Sigmoid colon (tissue), 7 donors: ENCODE data around the gene ATP6V1G1. TPM values are rescaled to one million over a fixed set of nuclear protein-coding genes. Genes with fewer than 3 reads are reported as not detected.
A peak's percentile ranks its signal among the peaks of the same experiment; 100 is the strongest.

ENCODE experiments used
- DNase-seq: peaks from one replicate; pipeline ENCODE4 v3.0.0-alpha.2; 2019
- H3K27ac ChIP-seq, 4 donors: fragments of 200-600 bp; sonication (generic); one replicate each; pipeline ENCODE4 v1.5.1; 2016 to 2019; ENCODE audit warnings: mild to moderate bottlenecking in 1 of 4
- H3K27me3 ChIP-seq, 3 donors: fragments of 200-600 bp; sonication (generic); one replicate each; pipeline ENCODE4 v1.5.1; 2019; ENCODE audit warnings: mild to moderate bottlenecking in 1 of 3
- H3K36me3 ChIP-seq, 4 donors: fragments of 200-600 bp; sonication (generic); one replicate each; pipeline ENCODE4 v1.5.1; 2016 to 2019
- H3K4me1 ChIP-seq, 4 donors: fragments of 200-600 bp; sonication (generic); one replicate each; pipeline ENCODE4 v1.5.1; 2017 to 2019
- H3K4me3 ChIP-seq, 4 donors: fragments of 200-600 bp; sonication (generic); one replicate each; pipeline ENCODE4 v1.5.1; 2017 to 2019; ENCODE audit warnings: mild to moderate bottlenecking in 2 of 4, moderate library complexity in 1 of 4
- H3K9me3 ChIP-seq, 4 donors: fragments of 200-600 bp in 3 of 4; sonication (generic) in 3 of 4; one replicate each; pipeline versions ENCODE4 v1.5.1 to v1.6.1; 2013 to 2019
- CTCF ChIP-seq, 4 experiments: fragments of 450-650 bp in 3 of 4; fragments of 200-600 bp in 1 of 4; IDR thresholded peaks; one replicate each; pipeline ENCODE4 v1.5.1; 2016 to 2019; ENCODE audit warnings: antibody characterized with exemption in 4 of 4, mild to moderate bottlenecking in 3 of 4, moderate library complexity in 2 of 4
- EP300 ChIP-seq, 4 donors: sonication (generic); formaldehyde crosslinking; IDR thresholded peaks; one replicate each; pipeline ENCODE4 v1.6.1; 2017; ENCODE audit warnings: antibody characterized with exemption in 4 of 4
- POLR2A ChIP-seq, 2 donors: fragments of 450-650 bp; IDR thresholded peaks; one replicate each; pipeline ENCODE4 v1.6.1; 2016; ENCODE audit warnings: antibody characterized with exemption in 2 of 2, mild to moderate bottlenecking in 2 of 2, moderate library complexity in 2 of 2
- POLR2AphosphoS5 ChIP-seq, 4 donors: sonication (generic); formaldehyde crosslinking; IDR thresholded peaks; one replicate each; pipeline ENCODE4 v1.6.1; 2017; ENCODE audit warnings: antibody characterized with exemption in 4 of 4
- WGBS, 2 donors: extraction: QIAGEN DNeasy Blood & Tissue Kit; methylation state at CpG; one replicate each; pipeline ENCODE4 v1.1.7; 2013; 5-methylcytosine and 5-hydroxymethylcytosine counted together
- intact Hi-C: fragments of 100-400 bp; cut with DNase I; formaldehyde crosslinking; loops from one replicate; pipeline ENCODE4 v1.15.1; 2023
- polyA plus RNA-seq, 3 donors: library from polyadenylated mRNA; stranded (reverse); fragments of 200-250 nt; gene quantifications; one replicate each; pipeline ENCODE4 v1.2.3, GENCODE V29; 2013
- total RNA-seq, 4 donors: library from RNA; depleted of rRNA; stranded (reverse); fragments of >200 nt; gene quantifications; one replicate each; pipeline ENCODE4 v1.1.0, GENCODE V29; 2016
- donor health status: healthy with polysubstance abuse.
- donor health status: Bipolar disorder and iron deficiency.
- donor health status: healthy.

The ATP6V1G1 gene
- total and polyA plus RNA-seq, 7 donors, result 114 to 256 (median 176) TPM

GRCh38 chr9:114607671-114608524 lies 20.3 kb downstream of the ATP6V1G1 start:
- 74 to 89% methylated on average over 6 of the region's 6 CpGs for WGBS, 2 donors
- DNase-seq, result no peak
- Histone ChIP-seq H3K4me3 (no peak overlapping the region), H3K27me3 (no peaks in the 10 kb centered on the region), H3K27ac (no peak overlapping the region), H3K36me3 (no peaks in the 10 kb centered on the region), H3K4me1 (peaks cover 0 to 20% (median 16%) of the 10 kb centered on the region in 4 donors), H3K9me3 (no peaks in the 10 kb centered on the region)
- TF ChIP-seq EP300 (IDR thresholded peaks at IDR 0.05), result no peak
- TF ChIP-seq CTCF (IDR thresholded peaks at IDR 0.05), result no peak
- TF ChIP-seq POLR2A (IDR thresholded peaks at IDR 0.05), result no peak
- no peak for TF ChIP-seq POLR2AphosphoS5 (IDR thresholded peaks at IDR 0.05)
- intact Hi-C loops, result no loop called here

- intact Hi-C loops, result no loop called here
- Histone ChIP-seq H3K27ac (no peak overlapping the region), H3K27me3 (no peaks in the 10 kb centered on the region), H3K4me3 (no peak overlapping the region), H3K9me3 (no peaks in the 10 kb centered on the region), H3K4me1 (peaks cover 0 to 26% (median 21%) of the 10 kb centered on the region in 4 donors), H3K36me3 (no peaks in the 10 kb centered on the region)
- TF ChIP-seq POLR2A (IDR thresholded peaks at IDR 0.05) (no peak), CTCF (IDR thresholded peaks at IDR 0.05) (no peak), EP300 (IDR thresholded peaks at IDR 0.05) (no peak), POLR2AphosphoS5 (IDR thresholded peaks at IDR 0.05) (no peak)
- no peak for DNase-seq
- WGBS, 2 donors, result 90 to 94% methylated on average over 2 of the region's 2 CpGs
Measured at GRCh38 chr9:114608525-114608796, 20.9 kb downstream of the ATP6V1G1 start.

GRCh38 chr9:114611516-114612271 lies 24.1 kb downstream of the ATP6V1G1 start:
- intact Hi-C loops, result loop anchor here (1.0 kb wide), 2 partner anchors 24 to 123 kb away; partner anchors contain the start of gene ATP6V1G1
- peak overlapping the region; percentile 60 to 71 (median 65) for H3K4me3 ChIP-seq
- no peaks in the 10 kb centered on the region for H3K36me3 ChIP-seq
- H3K9me3 ChIP-seq, result no peaks in the 10 kb centered on the region
- TF ChIP-seq POLR2AphosphoS5 (IDR thresholded peaks at IDR 0.05) (peak in 1 of 4 donors; percentile 47), CTCF (IDR thresholded peaks at IDR 0.05) (no peak), EP300 (IDR thresholded peaks at IDR 0.05) (peak in 1 of 4 donors; percentile 12), POLR2A (IDR thresholded peaks at IDR 0.05) (no peak)
- H3K27me3 ChIP-seq, result no peaks in the 10 kb centered on the region
- peaks cover 0 to 33% (median 28%) of the 10 kb centered on the region in 4 donors for H3K4me1 ChIP-seq
- 4 to 5% methylated on average over 58 of the region's 58 CpGs for WGBS, 2 donors
- H3K27ac ChIP-seq, result peak overlapping the region; percentile 92 to 97 (median 94)
- DNase-seq, result peak; percentile 87

GRCh38 chr9:114612272-114612923 lies 24.8 kb downstream of the ATP6V1G1 start:
- H3K36me3 ChIP-seq, result no peaks in the 10 kb centered on the region
- peak; percentile 65 for DNase-seq
- H3K27ac ChIP-seq, result peak overlapping the region; percentile 92 to 97 (median 94)
- H3K4me3 ChIP-seq, result peak overlapping the region; percentile 60 to 71 (median 65)
- peaks cover 0 to 40% (median 28%) of the 10 kb centered on the region in 4 donors for H3K4me1 ChIP-seq
- H3K27me3 ChIP-seq, result no peaks in the 10 kb centered on the region
- H3K9me3 ChIP-seq, result no peaks in the 10 kb centered on the region
- no peak for TF ChIP-seq POLR2AphosphoS5 (IDR thresholded peaks at IDR 0.05)
- no peak for TF ChIP-seq EP300 (IDR thresholded peaks at IDR 0.05)
- TF ChIP-seq POLR2A (IDR thresholded peaks at IDR 0.05), result no peak
- TF ChIP-seq CTCF (IDR thresholded peaks at IDR 0.05), result no peak
- intact Hi-C loops, result loop anchor here (1.0 kb wide), 1 partner anchor 25 kb away; the partner anchor contains the start of gene ATP6V1G1
- WGBS, 2 donors, result 38 to 42% methylated on average over 4 of the region's 4 CpGs
